ENCODE measurements around the gene ROCK2.

The ROCK2 gene

DNA sequence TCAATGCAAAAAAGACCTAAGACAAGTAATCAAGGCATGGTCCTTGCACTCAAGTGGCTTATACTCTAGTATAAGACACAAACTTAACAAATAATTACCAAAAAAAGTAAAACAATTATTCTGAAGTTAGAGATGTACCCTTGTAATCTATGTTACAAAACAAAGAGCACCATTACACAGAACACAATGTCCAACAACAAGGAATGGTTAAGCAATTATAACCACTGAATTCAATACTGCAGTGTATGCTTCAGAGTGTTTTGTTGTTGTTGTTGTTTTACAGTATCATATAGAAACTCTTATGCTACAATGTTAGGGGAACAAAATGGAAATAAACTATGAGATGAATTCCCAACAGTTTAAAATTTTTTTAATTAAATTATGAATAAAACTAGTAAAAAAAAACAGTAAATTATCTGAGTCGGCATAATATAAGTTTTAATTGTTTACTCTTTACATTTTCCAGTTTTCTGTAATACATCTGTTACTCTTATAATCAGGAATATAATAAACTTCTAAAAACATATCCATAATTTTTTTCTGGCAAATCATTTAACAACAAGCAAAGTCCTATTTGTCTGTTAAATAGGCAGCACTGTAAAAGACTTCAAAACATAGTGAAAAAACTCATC, 29.2 kb downstream of the ROCK2 start:
- FAIRE-seq, result no peak
- DNase-seq (ENCODE audit: extremely low spot score, insufficient read length, low read depth), result no peak

DNA sequence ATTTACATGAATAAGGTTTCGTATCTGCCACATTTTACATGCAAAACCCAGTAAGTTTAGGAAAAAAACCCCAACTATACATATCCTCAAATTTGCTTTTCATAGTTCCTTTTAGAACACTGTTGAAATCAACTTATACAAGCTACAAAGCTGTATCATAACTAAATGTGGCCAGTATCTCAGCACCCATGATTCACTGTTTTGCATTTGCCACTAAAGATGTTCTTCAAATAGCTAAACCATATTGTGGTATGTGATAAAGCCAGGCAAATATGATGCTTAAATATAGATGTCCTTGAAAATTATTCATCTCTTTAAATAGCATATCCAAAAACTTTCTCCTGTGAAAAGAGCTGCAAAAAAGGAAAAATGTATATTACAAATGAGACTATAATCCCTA, 29.9 kb downstream of the ROCK2 start:
- DNase-seq (ENCODE audit: extremely low spot score, insufficient read length, low read depth), result no peak
- FAIRE-seq, result no peak

DNA sequence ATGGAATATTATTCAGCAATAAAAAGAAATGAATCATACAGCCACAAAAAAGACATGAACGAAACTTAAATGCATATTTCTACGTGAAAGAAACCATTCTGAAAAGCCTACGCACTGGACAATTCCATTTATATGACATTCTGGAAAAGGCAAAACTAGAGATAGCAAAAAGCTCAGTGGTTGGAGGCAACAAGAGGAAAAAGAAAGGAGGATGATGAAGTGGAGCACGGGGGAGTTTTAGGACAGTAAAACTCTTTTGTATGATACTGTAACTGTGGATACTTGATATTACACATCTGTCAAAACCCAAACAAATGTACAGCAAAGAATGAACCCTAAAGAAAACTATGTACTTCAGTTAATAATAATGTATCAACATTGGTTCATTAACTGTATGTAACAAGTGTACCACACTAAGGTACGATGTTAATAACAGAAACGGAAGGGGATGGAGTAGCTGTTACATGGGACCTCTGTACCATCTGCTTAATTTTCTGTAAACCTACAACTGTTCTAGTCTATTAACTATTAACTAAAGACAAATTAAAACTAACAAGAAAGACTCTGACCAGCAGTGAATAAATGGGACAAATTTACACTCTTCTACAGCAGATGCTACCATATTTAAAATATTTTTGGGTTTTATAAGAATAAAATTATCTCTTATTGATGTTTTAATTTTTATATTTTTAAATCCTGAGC, 31.5 kb downstream of the ROCK2 start:
- DNase-seq (ENCODE audit: extremely low spot score, insufficient read length, low read depth) (no peak), FAIRE-seq (peak; percentile 21)

- DNase-seq (ENCODE audit: extremely low spot score, insufficient read length, low read depth) (no peak), FAIRE-seq (no peak)
These were observed 32.9 kb downstream of the ROCK2 start for GRCh38 chr2:11311543-11311942.

DNA sequence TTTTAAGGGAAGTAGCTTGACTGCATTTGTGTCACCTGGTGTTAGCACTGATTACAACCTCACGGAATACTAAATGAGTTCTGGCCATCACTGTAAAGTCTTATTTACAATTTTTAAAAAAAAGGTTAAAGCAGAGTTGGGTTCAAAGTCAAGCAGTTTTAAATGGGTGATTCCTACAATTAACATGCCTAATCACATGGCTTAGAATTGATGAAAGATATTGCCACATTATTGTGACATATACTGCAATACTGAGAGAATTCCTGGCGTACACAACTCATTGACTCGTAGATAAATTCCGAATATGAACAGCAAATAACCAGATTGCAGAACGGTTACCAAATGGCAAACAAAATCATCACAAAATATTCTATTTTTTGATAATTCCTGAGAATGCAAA, 34.2 kb downstream of the ROCK2 start:
- DNase-seq (ENCODE audit: extremely low spot score, insufficient read length, low read depth), result no peak
- FAIRE-seq, result no peak

DNA sequence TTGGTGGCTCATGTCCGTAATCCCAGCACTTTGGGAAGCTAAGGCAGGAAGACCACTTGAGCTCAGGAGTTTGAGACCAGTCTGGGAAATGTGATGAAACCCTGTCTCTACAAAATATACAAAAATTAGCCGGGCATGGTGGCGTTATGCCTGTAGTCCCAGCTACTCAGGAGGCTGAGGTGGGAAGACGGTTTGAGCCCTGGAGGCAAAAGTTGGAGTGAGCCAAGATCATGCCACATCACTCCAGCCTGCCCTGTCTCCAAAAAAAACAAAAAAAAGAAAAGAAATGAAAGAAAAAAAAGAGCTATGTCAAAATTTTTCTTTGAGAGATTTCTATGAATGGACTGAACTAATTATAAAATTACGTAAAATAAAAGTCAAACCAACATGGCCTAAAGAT, 34.7 kb downstream of the ROCK2 start:
- FAIRE-seq, result no peak
- no peak for DNase-seq (ENCODE audit: extremely low spot score, insufficient read length, low read depth)

DNA sequence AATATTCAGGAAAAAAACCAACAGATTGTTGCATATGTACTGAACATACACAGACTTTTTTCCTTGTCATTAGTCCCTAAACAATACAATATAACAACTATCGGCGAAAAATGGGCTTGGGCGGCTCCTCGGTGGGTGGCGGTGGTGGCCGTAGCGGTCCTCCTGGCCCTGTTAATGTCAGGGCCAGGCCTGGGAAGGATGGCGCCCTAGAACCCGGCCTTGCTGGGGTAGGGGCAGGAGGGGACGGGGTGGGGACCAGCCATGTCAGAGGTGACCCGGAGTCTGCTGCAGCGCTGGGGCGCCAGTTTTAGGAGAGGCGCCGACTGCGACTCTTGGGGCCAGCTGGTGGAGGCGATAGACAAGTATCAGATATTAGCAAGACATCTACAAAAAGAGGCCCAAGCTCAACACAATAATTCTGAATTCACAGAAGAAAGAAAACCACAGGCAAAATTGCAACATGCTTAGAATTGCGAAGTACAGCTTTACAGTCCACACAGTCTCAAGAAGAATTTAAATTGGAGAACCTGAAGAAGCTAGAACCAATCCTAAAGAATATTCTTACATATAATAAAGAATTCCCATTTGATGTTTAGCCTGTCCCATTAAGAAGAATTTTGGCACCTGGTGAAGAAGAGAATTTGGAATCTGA, 36.5 kb downstream of the ROCK2 start:
- no peak for DNase-seq (ENCODE audit: extremely low spot score, insufficient read length, low read depth)
- no peak for FAIRE-seq

GRCh38 chr2:11305958-11306357, 38.5 kb downstream of the ROCK2 start:
- FAIRE-seq (no peak), DNase-seq (ENCODE audit: extremely low spot score, insufficient read length, low read depth) (no peak)

DNA sequence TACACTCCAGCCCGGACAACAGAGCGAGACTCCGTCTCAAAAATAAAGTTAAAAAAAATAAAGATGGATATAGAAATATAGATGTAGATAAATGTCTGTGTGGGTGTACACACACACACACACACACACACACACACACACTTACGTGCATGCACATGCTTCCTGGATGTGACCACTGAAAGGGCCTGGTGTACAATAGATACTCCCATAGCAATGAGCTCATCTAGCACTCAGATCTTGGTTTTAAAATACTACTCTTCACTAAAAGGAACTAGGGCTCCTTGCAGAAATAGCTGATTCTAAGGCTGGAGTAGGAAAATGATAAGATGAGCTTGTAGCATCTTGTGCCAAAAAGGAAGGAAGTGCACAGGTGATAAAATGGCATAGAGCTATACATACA, 39.1 kb downstream of the ROCK2 start:
- FAIRE-seq, result no peak
- no peak for DNase-seq (ENCODE audit: extremely low spot score, insufficient read length, low read depth)

DNA sequence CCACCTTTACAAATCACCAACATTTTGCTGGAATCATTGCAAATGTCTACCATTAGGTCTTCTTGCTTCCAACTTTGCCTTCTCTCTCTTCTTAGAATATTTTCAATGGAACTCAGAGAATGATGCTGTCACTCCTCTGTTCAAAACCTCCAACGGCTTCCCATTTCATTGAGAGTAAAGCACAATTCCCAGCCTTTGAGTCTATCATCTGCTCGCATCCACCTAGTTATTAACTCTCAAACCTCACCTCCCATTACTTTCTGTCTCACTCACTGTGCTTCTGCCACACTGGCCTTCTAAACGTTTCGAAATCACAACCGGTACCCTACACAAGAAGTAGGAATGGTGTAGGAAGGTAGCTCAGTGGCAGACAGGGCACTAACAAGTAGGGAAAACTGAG, 40.0 kb downstream of the ROCK2 start:
- FAIRE-seq, result no peak
- DNase-seq (ENCODE audit: extremely low spot score, insufficient read length, low read depth), result no peak

DNA sequence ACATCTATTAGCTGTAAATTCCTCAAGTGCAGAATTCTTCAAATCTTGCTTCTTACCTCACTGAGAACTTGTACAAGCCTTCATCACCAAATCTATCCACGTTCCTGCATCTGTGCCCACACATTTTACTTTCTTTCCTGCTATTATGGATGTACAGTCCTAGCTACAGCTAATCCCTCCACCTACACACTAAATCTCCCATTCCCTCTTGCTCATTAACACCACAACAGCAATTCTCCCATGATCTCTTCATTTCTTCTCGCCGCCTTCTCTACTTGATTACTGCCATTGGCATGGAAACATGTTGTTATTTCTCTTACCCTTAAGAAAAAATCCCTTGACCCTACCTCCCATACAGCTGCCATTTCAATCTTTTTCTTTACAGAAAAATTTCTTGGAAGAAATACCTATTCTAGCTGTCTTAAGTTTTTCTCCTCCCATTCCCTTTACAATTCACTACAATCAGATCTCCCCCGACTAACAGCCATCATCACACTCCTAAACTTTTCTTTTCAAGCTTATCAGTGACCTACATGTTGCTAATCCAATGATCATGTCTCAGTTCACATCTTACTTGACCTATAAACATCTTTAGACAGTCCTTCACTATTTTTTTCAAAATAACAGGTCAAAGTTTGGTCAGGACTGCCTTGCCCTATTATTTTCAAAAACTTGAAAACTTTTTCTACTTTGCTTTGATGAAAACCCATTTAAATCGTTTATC, 41.0 kb downstream of the ROCK2 start:
- FAIRE-seq (no peak), DNase-seq (ENCODE audit: extremely low spot score, insufficient read length, low read depth) (no peak)

DNA sequence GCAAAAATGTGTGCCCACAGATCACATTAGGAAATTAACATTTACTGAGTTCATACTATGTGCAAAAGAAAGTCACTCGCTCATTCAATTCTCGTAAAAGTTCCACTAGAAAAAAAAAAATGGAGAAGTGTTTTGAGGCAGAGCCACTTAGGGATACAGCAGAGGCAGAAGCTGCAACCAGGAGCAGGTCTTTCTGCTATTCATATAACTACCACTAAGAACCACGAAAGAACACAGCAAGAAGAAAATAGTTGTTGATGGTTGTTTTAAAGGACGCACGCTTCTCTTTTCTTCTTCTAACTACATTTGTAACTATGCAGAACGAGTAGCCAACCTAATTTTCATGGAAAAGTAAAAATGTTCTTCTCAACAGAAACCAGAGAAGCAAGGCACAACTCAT, 45.0 kb downstream of the ROCK2 start:
- no peak for DNase-seq (ENCODE audit: extremely low spot score, insufficient read length, low read depth)
- FAIRE-seq, result no peak

DNA sequence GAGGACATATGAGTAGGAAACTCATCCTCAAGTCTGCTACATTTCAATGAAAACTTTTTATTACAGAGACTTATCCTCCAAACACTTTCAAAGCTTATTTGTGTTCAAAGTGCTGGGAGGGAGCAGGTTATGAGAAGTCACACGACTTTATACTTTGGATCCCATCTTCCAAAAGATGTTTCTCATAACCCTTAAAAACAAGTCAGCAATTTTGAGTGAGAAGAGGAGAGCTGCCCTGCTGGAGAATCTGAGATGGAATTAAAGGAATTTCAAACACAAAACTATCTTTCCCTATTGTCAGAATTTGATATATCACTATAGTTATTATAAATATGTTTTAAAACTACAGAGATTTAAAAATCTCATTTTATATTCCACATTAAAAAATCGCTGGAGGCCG, 45.8 kb downstream of the ROCK2 start:
- no peak for DNase-seq (ENCODE audit: extremely low spot score, insufficient read length, low read depth)
- no peak for FAIRE-seq

GRCh38 chr2:11296401-11296800, 48.0 kb downstream of the ROCK2 start:
- DNase-seq (ENCODE audit: extremely low spot score, insufficient read length, low read depth) (no peak), FAIRE-seq (no peak)

- DNase-seq (ENCODE audit: extremely low spot score, insufficient read length, low read depth) (no peak), FAIRE-seq (peak; percentile 59)
These were observed 51.8 kb downstream of the ROCK2 start for GRCh38 chr2:11292464-11293255.

GRCh38 chr2:11290713-11291112, 53.7 kb downstream of the ROCK2 start:
- FAIRE-seq, result no peak
- DNase-seq (ENCODE audit: extremely low spot score, insufficient read length, low read depth), result no peak

GRCh38 chr2:11290211-11290610, 54.2 kb downstream of the ROCK2 start:
- FAIRE-seq, result no peak
- DNase-seq (ENCODE audit: extremely low spot score, insufficient read length, low read depth), result no peak

GRCh38 chr2:11288431-11288830, 56.0 kb downstream of the ROCK2 start:
- FAIRE-seq (no peak), DNase-seq (ENCODE audit: extremely low spot score, insufficient read length, low read depth) (no peak)

DNA sequence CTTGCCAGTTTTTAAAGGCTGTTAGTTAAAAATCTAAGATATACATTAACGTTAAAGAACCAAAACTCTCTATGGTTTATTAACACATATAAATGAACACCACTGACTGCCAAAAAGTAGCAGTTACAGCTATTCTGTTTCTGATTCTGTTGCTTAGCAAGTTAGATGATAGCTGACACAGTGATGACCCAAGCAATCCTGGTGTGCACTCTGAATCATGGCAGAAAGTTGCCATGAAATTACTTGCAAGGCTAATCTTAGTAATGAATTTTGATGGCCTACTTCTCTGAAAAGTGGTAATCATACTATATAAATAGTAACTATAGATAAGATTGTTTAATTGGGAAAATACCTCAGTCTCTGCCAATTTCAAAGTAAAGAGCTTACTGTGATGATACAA, 57.7 kb downstream of the ROCK2 start:
- DNase-seq (ENCODE audit: extremely low spot score, insufficient read length, low read depth), result no peak
- no peak for FAIRE-seq

- DNase-seq (ENCODE audit: extremely low spot score, insufficient read length, low read depth) (no peak), FAIRE-seq (no peak)
These were observed 58.1 kb downstream of the ROCK2 start for GRCh38 chr2:11286323-11286722.
